Astrocyte of the hippocampus (primary cell): ENCODE data around the gene PKN2.
"Not testable (repeated sequence)": the region's sequence is repeated elsewhere in the genome, so short reads cannot be mapped to it uniquely, and the experiment has no call there.

Experiments
- DNase-seq: peaks from one replicate; pipeline ENCODE4 v3.0.0; 2011; ENCODE audit warnings: low read depth, low spot score

The PKN2 gene

GRCh38 chr1:88678405-88678804 is 5.7 kb upstream of the PKN2 start:
- no peak for DNase-seq

- no peak for DNase-seq
Observed at GRCh38 chr1:88680471-88680870, 3.6 kb upstream of the PKN2 start.

GRCh38 chr1:88680911-88681622 is 3.0 kb upstream of the PKN2 start:
- no peak for DNase-seq

DNA sequence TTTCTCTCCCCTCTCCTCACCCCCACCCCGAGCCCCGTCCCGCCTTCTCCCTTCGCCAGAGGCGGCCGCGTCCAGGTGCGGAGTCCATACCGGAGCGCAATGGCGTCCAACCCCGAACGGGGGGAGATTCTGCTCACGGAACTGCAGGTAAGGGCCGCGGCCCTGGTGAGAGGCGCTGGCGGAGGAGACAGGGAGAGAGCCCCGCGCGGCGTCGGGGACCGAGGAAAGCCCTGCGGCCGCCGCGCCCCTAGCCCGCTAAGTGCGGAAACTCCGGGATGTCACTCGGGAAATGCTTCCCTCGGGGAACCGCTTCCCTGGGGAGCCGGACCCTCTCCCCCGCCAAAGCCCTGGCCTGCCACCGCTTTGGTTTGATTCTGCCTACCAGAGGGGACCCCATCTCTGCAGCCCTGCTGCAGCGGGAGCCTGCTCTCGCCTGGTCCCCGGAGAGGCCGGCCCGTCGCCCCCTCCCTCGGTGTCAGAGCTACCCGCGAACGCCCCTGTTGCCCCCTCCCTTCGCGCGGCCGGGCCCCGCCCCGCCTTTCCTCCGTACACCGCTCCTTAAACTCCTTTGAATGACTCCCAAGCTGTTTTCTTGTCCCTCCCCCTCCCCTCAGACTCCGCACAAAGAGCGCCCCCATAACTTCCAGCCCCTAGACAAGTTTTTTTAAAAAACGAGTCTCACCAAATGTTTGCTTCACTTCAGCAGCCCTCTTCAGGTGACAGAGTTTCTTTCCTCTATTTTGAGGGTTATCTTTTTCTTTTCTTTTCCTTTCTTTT is 597 bp downstream of the PKN2 start:
- peak; percentile 84 for DNase-seq

- no peak for DNase-seq
Observed at GRCh38 chr1:88685259-88685620, 1.2 kb downstream of the PKN2 start.

DNA sequence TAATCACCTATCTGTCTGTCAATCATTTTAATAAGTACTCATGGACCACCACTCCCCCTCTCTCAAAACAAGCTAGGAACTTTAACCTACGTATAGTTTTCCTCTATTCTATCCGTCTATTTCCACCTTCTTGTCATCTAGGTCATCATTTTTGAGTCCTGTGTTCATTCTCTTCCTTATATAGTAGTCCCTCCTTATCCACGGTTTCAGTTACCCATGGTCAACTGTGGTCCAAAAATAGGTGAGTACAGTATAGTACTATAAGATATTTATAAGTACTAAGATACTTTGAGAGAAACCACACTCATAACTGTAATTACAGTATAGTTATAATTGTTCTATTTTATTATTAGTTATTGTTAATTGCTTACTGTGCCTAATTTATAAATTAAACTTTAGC is 7.5 kb downstream of the PKN2 start:
- no peak for DNase-seq

DNA sequence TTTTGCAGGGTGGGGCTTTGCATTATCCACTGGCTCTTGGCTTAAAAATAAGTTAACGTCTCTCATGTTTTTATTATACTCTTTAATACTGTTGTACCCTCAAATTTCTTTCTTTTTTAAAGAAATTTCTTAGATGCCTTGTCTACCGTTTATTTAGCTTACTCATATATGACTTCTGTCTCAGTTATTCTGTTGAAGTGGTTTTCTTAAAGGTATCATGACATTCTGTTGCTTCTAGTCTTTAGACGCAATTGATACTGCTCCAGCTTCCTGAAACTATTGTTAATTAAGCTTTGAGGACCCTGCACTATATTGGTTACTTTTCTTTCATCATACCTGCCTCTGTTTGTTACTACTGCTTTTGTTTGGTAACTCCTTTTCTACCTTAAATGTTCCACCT is 11.7 kb downstream of the PKN2 start:
- peak; percentile 21 for DNase-seq

DNA sequence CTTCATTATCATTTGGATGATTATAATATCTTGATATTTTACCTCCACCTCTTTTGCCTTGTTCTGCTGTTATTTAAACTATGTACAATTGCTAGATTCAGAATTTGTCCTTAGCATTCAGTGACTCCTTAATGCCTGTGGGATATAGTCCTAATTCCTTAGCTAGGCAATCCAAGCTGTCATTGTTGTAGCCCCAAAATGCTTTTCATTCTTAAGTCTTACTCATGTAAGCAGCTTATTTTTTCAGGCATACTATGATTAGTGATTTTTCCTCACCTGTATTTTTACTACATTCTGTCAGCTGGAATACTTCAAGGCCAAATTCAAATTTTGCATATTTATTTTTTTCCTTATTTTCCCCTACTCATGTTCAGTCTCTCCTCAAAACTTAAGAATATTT is 13.4 kb downstream of the PKN2 start:
- peak; percentile 58 for DNase-seq

DNA sequence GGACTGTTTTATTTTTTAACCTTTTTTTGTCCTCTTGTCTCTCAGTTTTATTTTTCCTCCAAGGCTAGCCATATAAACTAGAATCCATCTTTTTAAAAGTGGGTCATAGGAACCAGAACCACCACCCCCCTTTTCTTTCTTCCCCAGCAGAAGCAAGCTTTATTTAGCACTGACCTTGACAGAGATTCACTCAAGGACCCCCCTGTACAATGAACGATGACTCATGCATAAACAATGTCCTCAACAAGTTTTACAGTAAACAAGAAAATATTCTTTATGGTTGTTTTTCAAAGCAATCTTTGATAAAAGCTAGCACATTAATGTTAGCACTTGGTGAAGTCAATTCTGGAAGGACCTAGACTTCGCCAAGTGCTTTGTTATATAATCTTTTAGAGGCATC is 14.1 kb downstream of the PKN2 start:
- DNase-seq, result peak; percentile 38

GRCh38 chr1:88698764-88699163 is 14.7 kb downstream of the PKN2 start:
- DNase-seq, result no peak

DNA sequence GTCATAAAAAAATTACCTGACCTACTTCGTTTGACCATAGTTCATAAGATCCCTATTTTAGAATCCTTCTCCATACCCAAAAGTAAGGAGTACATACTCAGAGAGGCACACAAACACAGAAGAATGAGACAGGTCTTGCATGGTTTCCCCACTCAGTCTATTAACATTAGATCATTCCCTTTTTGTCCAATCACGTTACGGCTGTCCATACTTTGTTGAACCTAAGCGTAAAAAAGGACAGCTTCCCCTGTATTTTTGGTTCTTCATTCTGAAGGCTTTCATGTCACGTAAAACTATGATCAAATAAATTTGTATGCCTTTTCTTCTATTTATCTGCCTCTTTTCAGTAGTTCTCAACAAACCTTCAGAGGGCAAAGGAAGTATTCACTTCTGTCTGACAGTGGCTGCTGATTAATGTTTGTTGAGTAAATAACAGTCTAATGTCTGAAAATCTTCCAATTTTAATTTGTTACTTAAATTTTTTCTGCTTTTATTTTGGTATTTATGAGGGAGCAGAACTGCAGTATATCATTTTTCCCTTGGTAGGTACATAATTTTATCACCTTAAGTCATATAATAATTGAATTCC is 16.4 kb downstream of the PKN2 start:
- DNase-seq, result no peak

DNA sequence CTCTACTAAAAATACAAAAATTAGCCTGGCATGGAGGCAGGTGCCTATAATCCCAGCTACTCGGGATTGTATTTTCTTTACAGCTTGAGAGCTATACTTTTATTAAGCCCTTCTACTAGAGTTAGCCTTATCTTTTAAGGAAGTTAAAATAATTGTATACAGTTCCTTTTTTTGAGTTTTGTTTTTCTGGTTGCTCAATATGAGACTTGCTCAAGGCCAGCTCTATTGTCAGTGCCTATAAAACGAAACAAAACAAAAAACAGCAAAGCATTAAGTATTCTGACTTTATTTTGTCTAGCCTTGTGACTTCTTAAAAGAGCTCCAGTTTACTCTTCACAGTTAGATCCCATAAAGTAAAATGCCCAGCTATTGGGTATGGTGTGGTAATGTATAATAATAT is 17.2 kb downstream of the PKN2 start:
- DNase-seq, result no peak

- not testable (repeated sequence) for DNase-seq
Observed at GRCh38 chr1:88701793-88702192, 17.7 kb downstream of the PKN2 start.

- DNase-seq, result no peak
Observed at GRCh38 chr1:88708011-88708410, 23.9 kb downstream of the PKN2 start.

- not testable (repeated sequence) for DNase-seq
Observed at GRCh38 chr1:88712907-88713306, 28.8 kb downstream of the PKN2 start.

DNA sequence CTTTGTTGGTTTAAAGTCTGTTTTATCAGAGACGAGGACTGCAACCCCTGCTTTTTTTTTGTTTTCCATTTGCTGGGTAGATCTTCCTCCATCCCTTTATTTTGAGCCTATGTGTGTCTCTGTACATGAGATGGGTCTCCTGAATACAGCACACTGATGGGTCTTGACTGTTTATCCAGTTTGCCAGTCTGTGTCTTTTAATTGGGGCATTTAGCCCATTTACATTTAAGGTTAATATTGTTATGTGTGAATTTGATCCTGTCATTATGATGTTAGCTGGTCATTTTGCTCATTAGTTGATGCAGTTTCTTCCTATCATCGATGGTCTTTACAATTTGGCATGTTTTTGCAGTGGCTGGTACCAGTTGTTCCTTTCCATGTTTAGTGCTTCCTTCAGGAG is 32.5 kb downstream of the PKN2 start:
- DNase-seq, result not testable (repeated sequence)

DNA sequence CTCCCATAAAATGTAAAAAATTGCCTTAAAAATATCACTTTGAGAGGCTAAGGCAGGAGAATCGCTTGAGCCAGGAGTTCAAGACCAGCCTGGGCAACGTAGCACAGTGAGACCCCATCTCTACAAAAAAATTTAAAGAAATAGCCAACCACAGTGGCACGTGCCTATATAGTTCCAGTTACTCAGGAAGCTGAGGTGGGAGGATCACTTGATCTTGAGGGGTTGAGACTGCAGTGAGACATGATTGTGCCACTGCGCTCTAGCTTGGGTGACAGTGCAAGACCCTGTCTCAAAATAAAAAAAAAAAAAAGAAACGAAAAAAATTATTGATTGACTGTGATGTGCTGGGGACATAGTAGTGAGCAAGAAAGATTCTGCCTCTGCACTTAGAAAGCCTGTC is 38.4 kb downstream of the PKN2 start:
- no peak for DNase-seq

- no peak for DNase-seq
Observed at GRCh38 chr1:88726697-88727096, 42.6 kb downstream of the PKN2 start.

- DNase-seq, result no peak
Observed at GRCh38 chr1:88727205-88727604, 43.1 kb downstream of the PKN2 start.

DNA sequence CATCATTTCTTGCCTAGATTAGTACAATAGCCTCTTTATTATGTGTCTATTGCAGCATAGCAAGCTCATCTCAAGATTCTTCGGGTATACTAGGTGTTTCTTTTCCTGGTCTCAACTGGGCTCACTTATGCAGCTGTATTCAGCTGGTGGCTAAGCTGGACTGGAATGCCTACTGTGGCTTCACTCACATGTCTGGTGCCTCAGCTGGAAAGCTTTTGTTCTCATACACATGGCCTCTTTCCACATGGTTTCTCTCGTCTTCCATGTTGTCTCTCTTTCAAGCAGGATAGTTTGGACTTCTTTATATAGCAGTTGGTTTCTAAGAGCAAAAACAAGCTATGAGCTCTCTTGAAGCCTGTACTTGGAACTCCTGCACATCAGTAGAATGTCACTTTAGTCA is 45.2 kb downstream of the PKN2 start:
- DNase-seq, result no peak

GRCh38 chr1:88730132-88730675 is 46.1 kb downstream of the PKN2 start:
- no peak for DNase-seq

DNA sequence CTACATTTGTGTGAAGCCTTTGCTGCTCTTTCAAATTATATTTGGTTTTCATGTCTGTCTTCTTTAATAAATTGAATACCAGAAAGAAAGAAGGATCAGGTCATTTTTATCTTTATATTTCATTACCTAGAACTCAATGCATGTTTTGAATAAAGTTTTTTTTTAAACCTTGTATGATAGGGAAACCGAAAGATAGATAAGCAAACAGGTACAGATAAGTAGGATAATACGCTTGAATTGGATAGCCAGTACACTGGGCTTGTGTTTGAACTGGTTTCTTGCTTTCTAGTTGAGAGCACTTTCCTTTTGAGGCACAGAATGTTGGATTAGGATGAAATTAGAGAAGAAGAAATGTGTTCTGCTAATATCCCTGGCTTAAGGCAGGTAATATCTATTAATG is 46.9 kb downstream of the PKN2 start:
- DNase-seq, result no peak
